Skeletal muscle tissue (tissue), 4 donors: ENCODE results near the gene CLMP. TPM values are rescaled to one million over a fixed set of nuclear protein-coding genes. Genes with fewer than 3 reads are reported as not detected.

Experiments used
- H3K27ac ChIP-seq: one replicate; pipeline ENCODE4 v1.7.0; 2013; ENCODE audit warnings: mild to moderate bottlenecking, low read depth, low read length, inconsistent platforms
- H3K27me3 ChIP-seq, 3 donors: one replicate each; pipeline ENCODE4 v1.7.0; 2013; ENCODE audit warnings: low read length in 3 of 3; ENCODE audit not compliant: control insufficient read depth in 3 of 3, insufficient read depth in 3 of 3
- H3K36me3 ChIP-seq, 3 donors: one replicate each; pipeline ENCODE4 v1.7.0; 2013; ENCODE audit warnings: low read length in 3 of 3; ENCODE audit not compliant: control insufficient read depth in 3 of 3, insufficient read depth in 3 of 3
- H3K4me1 ChIP-seq, 3 donors: one replicate each; pipeline ENCODE4 v1.7.0; 2013; ENCODE audit warnings: low read length in 3 of 3, mild to moderate bottlenecking in 3 of 3; ENCODE audit not compliant: control insufficient read depth in 3 of 3, insufficient read depth in 3 of 3
- H3K4me3 ChIP-seq, 3 donors: one replicate each; pipeline ENCODE4 v1.7.0; 2013; ENCODE audit warnings: low read length in 3 of 3
- H3K9ac ChIP-seq, 3 donors: one replicate each; pipeline ENCODE4 v1.7.0; 2013; ENCODE audit warnings: low read length in 3 of 3, mild to moderate bottlenecking in 3 of 3, moderate library complexity in 2 of 3, low read depth in 1 of 3
- H3K9me3 ChIP-seq, 3 donors: one replicate each; pipeline ENCODE4 v1.7.0; 2013; ENCODE audit warnings: low read length in 3 of 3; ENCODE audit not compliant: control insufficient read depth in 3 of 3
- total RNA-seq: library from RNA; depleted of rRNA; stranded (reverse); fragments of >200 nt; gene quantifications from one replicate; pipeline ENCODE4 v1.2.3, GENCODE V29; 2014
- donor health status: Osteomylitis.

CLMP gene
- total RNA-seq, 1 donor from 2014 or later = 8.9 TPM

DNA sequence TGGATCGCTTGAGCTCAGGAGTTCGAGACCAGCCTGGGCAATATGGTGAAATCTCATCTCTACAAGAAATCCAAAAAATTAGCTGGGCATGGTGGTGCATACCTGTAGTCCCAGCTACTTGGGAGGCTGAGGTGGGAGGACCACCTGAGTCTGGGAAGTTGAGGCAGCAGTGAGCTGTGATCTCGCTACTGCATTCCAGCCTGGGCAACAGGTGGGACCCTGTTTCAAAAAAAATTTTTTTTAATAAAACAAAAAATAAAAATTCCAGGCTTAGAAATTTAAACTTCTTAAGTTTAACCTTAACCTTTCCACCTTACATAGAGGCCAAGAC, 21.2 kb downstream of the CLMP start:
- H3K4me3 ChIP-seq = no peak overlapping the region
- H3K36me3 ChIP-seq = no peaks in the 10 kb centered on the region
- no peaks in the 10 kb centered on the region for H3K9me3 ChIP-seq
- no peak overlapping the region for H3K27ac ChIP-seq
- peaks cover 0 to 1% (median 0%) of the 10 kb centered on the region in 3 donors for H3K27me3 ChIP-seq
- peaks cover 0 to 5% (median 3%) of the 10 kb centered on the region in 3 donors for H3K4me1 ChIP-seq
- H3K9ac ChIP-seq = no peak overlapping the region

- peaks cover 0 to 4% (median 2%) of the 10 kb centered on the region in 3 donors for H3K27me3 ChIP-seq
- H3K9ac ChIP-seq = no peak overlapping the region
- H3K4me1 ChIP-seq = peaks cover 0 to 5% (median 3%) of the 10 kb centered on the region in 3 donors
- no peak overlapping the region for H3K4me3 ChIP-seq
- H3K9me3 ChIP-seq = no peaks in the 10 kb centered on the region
- H3K36me3 ChIP-seq = no peaks in the 10 kb centered on the region
- no peak overlapping the region for H3K27ac ChIP-seq
Observed at GRCh38 chr11:123173040-123173855, 21.8 kb downstream of the CLMP start.

- H3K4me3 ChIP-seq = no peak overlapping the region
- H3K9ac ChIP-seq = no peak overlapping the region
- no peaks in the 10 kb centered on the region for H3K9me3 ChIP-seq
- H3K36me3 ChIP-seq = no peaks in the 10 kb centered on the region
- peaks cover 0 to 5% (median 4%) of the 10 kb centered on the region in 3 donors for H3K27me3 ChIP-seq
- no peak overlapping the region for H3K27ac ChIP-seq
- peaks cover 0 to 5% (median 3%) of the 10 kb centered on the region in 3 donors for H3K4me1 ChIP-seq
Observed at GRCh38 chr11:123170929-123171328, 24.1 kb downstream of the CLMP start.

- Histone ChIP-seq H3K27ac (no peak overlapping the region), H3K4me1 (peaks cover 0 to 2% (median 0%) of the 10 kb centered on the region in 3 donors), H3K4me3 (no peak overlapping the region), H3K9ac (no peak overlapping the region), H3K9me3 (no peaks in the 10 kb centered on the region), H3K27me3 (peaks cover 0 to 5% (median 4%) of the 10 kb centered on the region in 3 donors), H3K36me3 (no peaks in the 10 kb centered on the region)
Observed at GRCh38 chr11:123169821-123170220, 25.2 kb downstream of the CLMP start.

- no peak overlapping the region for H3K9ac ChIP-seq
- H3K27me3 ChIP-seq = peaks cover 0 to 5% (median 4%) of the 10 kb centered on the region in 3 donors
- no peaks in the 10 kb centered on the region for H3K36me3 ChIP-seq
- H3K4me1 ChIP-seq = no peaks in the 10 kb centered on the region
- no peaks in the 10 kb centered on the region for H3K9me3 ChIP-seq
- no peak overlapping the region for H3K27ac ChIP-seq
- H3K4me3 ChIP-seq = no peak overlapping the region
Observed at GRCh38 chr11:123168955-123169484, 26.0 kb downstream of the CLMP start.

DNA sequence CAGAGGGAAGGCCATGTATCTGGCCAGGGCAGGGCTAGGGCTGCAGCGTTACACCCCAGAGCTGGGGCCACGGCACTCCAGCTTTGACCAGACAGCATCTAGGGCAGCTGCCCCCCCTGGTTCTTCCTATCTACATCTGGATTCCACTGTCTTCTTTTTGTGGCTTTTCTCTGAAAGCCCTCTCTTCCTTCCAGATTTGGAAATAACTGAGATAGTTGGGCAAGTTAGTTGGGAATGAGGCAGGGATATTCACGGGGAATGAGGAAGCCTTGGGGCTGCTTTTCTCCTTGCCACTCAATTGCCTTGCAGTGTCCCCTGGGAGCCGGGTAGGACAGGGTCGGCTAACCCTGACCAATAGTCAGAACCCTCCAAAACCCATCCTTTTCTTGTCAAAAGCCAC, 26.8 kb downstream of the CLMP start:
- H3K9me3 ChIP-seq = no peaks in the 10 kb centered on the region
- no peaks in the 10 kb centered on the region for H3K4me1 ChIP-seq
- H3K27me3 ChIP-seq = peaks cover 0 to 6% (median 4%) of the 10 kb centered on the region in 3 donors
- H3K4me3 ChIP-seq = no peak overlapping the region
- H3K36me3 ChIP-seq = no peaks in the 10 kb centered on the region
- no peak overlapping the region for H3K27ac ChIP-seq
- no peak overlapping the region for H3K9ac ChIP-seq

DNA sequence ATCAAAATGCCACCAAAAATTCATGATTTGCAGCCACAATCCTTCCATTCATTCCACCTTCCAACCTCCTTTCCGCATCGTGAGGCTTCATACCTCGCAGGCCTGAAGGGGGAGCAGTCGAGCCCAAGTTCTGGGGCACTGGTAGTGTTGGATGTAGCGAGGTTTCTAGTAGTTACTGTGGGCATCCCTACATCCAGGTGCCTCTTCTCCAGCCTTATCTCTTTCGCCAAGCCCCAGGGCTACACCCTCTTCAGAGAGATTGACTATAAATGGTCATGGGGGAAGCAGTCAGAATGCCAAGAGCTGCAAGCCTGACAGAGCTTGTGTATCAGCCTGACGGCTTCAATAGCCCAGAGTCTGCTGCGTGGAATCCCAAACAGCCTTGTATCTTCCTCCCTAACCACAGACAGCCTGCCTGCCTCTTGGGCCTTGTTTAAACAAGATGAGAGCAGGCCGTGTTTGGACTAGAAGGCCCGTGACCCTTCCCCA, 28.9 kb downstream of the CLMP start:
- no peaks in the 10 kb centered on the region for H3K36me3 ChIP-seq
- no peak overlapping the region for H3K9ac ChIP-seq
- H3K9me3 ChIP-seq = no peaks in the 10 kb centered on the region
- H3K4me3 ChIP-seq = no peak overlapping the region
- peaks cover 0 to 8% (median 4%) of the 10 kb centered on the region in 3 donors for H3K27me3 ChIP-seq
- no peaks in the 10 kb centered on the region for H3K4me1 ChIP-seq
- no peak overlapping the region for H3K27ac ChIP-seq

DNA sequence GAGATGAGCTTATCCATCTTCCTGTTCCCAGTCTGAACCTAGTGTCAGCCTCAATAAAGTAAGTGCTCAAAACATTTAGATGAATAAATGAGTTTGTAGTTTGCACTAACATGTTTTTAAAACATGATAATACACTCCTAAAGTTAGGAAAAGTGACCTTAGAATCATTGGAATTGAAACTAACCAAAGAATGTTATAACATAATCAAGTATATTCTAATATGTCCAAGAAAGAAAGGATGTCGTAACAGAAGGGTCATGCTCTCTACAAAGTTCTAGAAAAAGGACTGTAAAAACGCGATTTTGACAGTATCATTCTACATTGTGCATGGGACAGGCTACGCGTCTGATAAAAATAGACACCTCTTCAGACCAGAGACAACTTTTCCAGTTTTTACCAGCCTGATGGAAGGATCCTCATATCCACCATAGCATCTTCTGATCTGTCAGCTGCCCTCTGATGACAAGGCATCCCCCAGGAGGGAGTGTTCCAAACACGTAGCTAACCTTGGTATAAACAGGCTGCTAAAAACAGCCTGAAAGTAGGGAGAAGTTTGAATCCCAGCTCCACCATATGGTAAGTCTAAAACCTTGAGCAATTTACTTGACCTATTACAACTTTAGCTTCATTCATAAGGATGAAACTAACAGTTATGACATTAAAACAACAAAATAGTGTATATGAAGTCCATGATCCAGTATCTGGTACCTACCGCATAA, 30.2 kb downstream of the CLMP start:
- Histone ChIP-seq H3K27ac (no peak overlapping the region), H3K27me3 (peaks cover 0 to 8% (median 4%) of the 10 kb centered on the region in 3 donors), H3K4me3 (no peak overlapping the region), H3K36me3 (no peaks in the 10 kb centered on the region), H3K9me3 (no peaks in the 10 kb centered on the region), H3K9ac (no peak overlapping the region), H3K4me1 (no peaks in the 10 kb centered on the region)

GRCh38 chr11:123163621-123164020, 31.4 kb downstream of the CLMP start:
- Histone ChIP-seq H3K9ac (no peak overlapping the region), H3K4me3 (no peak overlapping the region), H3K9me3 (no peaks in the 10 kb centered on the region), H3K4me1 (peaks cover 0 to 3% (median 0%) of the 10 kb centered on the region in 3 donors), H3K36me3 (no peaks in the 10 kb centered on the region), H3K27ac (no peak overlapping the region), H3K27me3 (peaks cover 0 to 8% (median 1%) of the 10 kb centered on the region in 3 donors)
